OCI-LY7 (cell line): ENCODE results near the gene TMEM221. TPM values are rescaled to one million over a fixed set of nuclear protein-coding genes. Genes with fewer than 3 reads are reported as not detected.

ENCODE experiments used
- BruUV-seq: library from RNA; stranded (reverse); fragments of 400-500 nt; replicated peaks from 2 replicates; lab custom pipeline; 2021; lab: Mats Ljungman, UMichigan
- CTCF ChIA-PET: fragments of 300-600 bp; sonication (Branson Sonifier 250); formaldehyde crosslinking; loops from one replicate; lab custom pipeline; 2022; ENCODE audit warnings: antibody characterized with exemption; ENCODE audit not compliant: unreplicated experiment; lab: Charles Lee
- POLR2A ChIA-PET: fragments of 300-600 bp; sonication (Branson Sonifier 250); formaldehyde crosslinking; loops from one replicate; lab custom pipeline; 2022; ENCODE audit warnings: antibody characterized with exemption; lab: Charles Lee
- DNase-seq: peaks from one replicate; pipeline ENCODE4 v3.0.0-alpha.2; 2015; ENCODE audit warnings: low spot score
- H2AFZ ChIP-seq: fragments of 200-600 bp; sonication (generic), shearing (Covaris generic); 2 replicates; pipeline ENCODE4 v1.6.1; 2014; ENCODE audit warnings: mild to moderate bottlenecking, antibody characterized with exemption, low read length, moderate library complexity
- H3K27ac ChIP-seq: fragments of 200-600 bp; sonication (generic); 2 replicates; pipeline ENCODE4 v1.5.1; 2014; ENCODE audit warnings: mixed run types, low read depth, mild to moderate bottlenecking, moderate library complexity, low read length, inconsistent platforms; ENCODE audit not compliant: poor library complexity, severe bottlenecking
- H3K36me3 ChIP-seq: fragments of 200-600 bp; sonication (generic); 2 replicates; pipeline ENCODE4 v1.6.1; 2014; ENCODE audit warnings: mild to moderate bottlenecking, antibody characterized with exemption, low read length, moderate library complexity, mixed read lengths; ENCODE audit not compliant: insufficient read depth
- H3K4me1 ChIP-seq: fragments of 200-600 bp; sonication (generic); 2 replicates; pipeline ENCODE4 v1.5.1; 2014; ENCODE audit warnings: mild to moderate bottlenecking, low read length; ENCODE audit not compliant: insufficient read depth, poor library complexity, severe bottlenecking
- H3K4me2 ChIP-seq: fragments of 200-600 bp; sonication (generic); 2 replicates; pipeline ENCODE4 v1.6.1; 2014; ENCODE audit warnings: mild to moderate bottlenecking, low read length
- H3K4me3 ChIP-seq: fragments of 200-600 bp; sonication (generic); 2 replicates; pipeline ENCODE4 v1.5.1; 2014; ENCODE audit warnings: mild to moderate bottlenecking, low read depth, low read length; ENCODE audit not compliant: poor library complexity, severe bottlenecking
- H3K79me2 ChIP-seq: fragments of 200-600 bp; sonication (generic); 2 replicates; pipeline ENCODE4 v1.6.1; 2016; ENCODE audit warnings: low read depth, mild to moderate bottlenecking, low read length, moderate library complexity, mixed read lengths; ENCODE audit not compliant: insufficient read depth
- H3K9me2 ChIP-seq: fragments of 200-600 bp; sonication (generic); 2 replicates; pipeline ENCODE4 v1.6.1; 2016; ENCODE audit warnings: mild to moderate bottlenecking, low read length, mixed read lengths; ENCODE audit not compliant: insufficient read depth
- H3K9me3 ChIP-seq: fragments of 200-600 bp; sonication (generic); 2 replicates; pipeline ENCODE4 v1.6.1; 2014; ENCODE audit warnings: mild to moderate bottlenecking, mixed run types, low read length, mixed read lengths
- H4K20me1 ChIP-seq: fragments of 200-600 bp; sonication (generic); 2 replicates; pipeline ENCODE4 v1.6.1; 2014; ENCODE audit warnings: mild to moderate bottlenecking, antibody characterized with exemption, low read length, moderate library complexity, mixed read lengths; ENCODE audit not compliant: insufficient read depth
- CTCF ChIP-seq: fragments of 200-600 bp; sonication (generic); conservative IDR thresholded peaks from 2 replicates; pipeline ENCODE4 v1.5.1; 2014; ENCODE audit warnings: mild to moderate bottlenecking, antibody characterized with exemption, low read length, moderate library complexity, mixed read lengths
- EZH2phosphoT487 ChIP-seq: fragments of 200-600 bp; sonication (generic); IDR thresholded peaks from 2 replicates; pipeline ENCODE4 v1.6.1; 2018; ENCODE audit warnings: low read depth, borderline replicate concordance, mild to moderate bottlenecking, mixed run types, antibody characterized with exemption, low read length, moderate library complexity, mixed read lengths
- intact Hi-C: fragments of 100-400 bp; cut with micrococcal nuclease; formaldehyde crosslinking; loops from one replicate; pipeline ENCODE4 v1.10.0; 2022; ENCODE audit not compliant: unreplicated experiment
- total RNA-seq, 2 experiments: library from RNA; depleted of rRNA in 1 of 2; stranded (reverse); fragments of >200 nt in 1 of 2; shearing (Covaris generic) in 1 of 2; gene quantifications; 2 replicates each; pipeline ENCODE4 v1.2.3, GENCODE V29; 2014 to 2022

The TMEM221 gene
- total RNA-seq, 2 experiments from 2014 or later: not detected

- Histone ChIP-seq H3K4me2 (no peak overlapping the region), H3K79me2 (no peaks in the 10 kb centered on the region), H4K20me1 (no peaks in the 10 kb centered on the region), H3K4me1 (peaks cover 15% of the 10 kb centered on the region), H2AFZ (no peak overlapping the region), H3K9me2 (no peaks in the 10 kb centered on the region), H3K4me3 (no peak overlapping the region), H3K36me3 (no peaks in the 10 kb centered on the region), H3K9me3 (no peaks in the 10 kb centered on the region), H3K27ac (no peak overlapping the region)
- ChIA-PET POLR2A (no interaction called here), CTCF (no interaction called here)
- BruUV-seq: no TSS peak
- intact Hi-C loops: no loop called here
- no peak for DNase-seq
- TF ChIP-seq CTCF (no peak), EZH2phosphoT487 (no peak)
These were observed 6.2 kb upstream of the TMEM221 start for GRCh38 chr19:17454576-17455071.

GRCh38 chr19:17451820-17452219 lies 3.4 kb upstream of the TMEM221 start:
- H4K20me1 ChIP-seq: no peaks in the 10 kb centered on the region
- intact Hi-C loops: no loop called here

More at GRCh38 chr19:17451820-17452219, 3.4 kb upstream of the TMEM221 start:
- Histone ChIP-seq H3K9me2 (no peaks in the 10 kb centered on the region), H3K36me3 (no peaks in the 10 kb centered on the region), H3K4me1 (peaks cover 15% of the 10 kb centered on the region), H3K4me2 (no peak overlapping the region), H3K4me3 (no peak overlapping the region), H3K79me2 (no peaks in the 10 kb centered on the region), H3K9me3 (no peaks in the 10 kb centered on the region), H2AFZ (no peak overlapping the region), H3K27ac (no peak overlapping the region)
- ChIA-PET POLR2A (no interaction called here), CTCF (interaction anchor here (0.6 kb wide), 1 partner anchor 251 kb away, joined by 6 read pairs; no protein-coding TSS in a partner anchor)
- TF ChIP-seq EZH2phosphoT487 (no peak), CTCF (no peak)
- DNase-seq: no peak
- no TSS peak for BruUV-seq
